CD4-positive, alpha-beta memory T cell (primary cell): ENCODE measurements around the gene MUC4. TPM values are rescaled to one million over a fixed set of nuclear protein-coding genes. Genes with fewer than 3 reads are reported as not detected.
"Not testable (repeated sequence)": the region's sequence is repeated elsewhere in the genome, so short reads cannot be mapped to it uniquely, and the experiment has no call there.

Source experiments
- CTCF ChIA-PET: fragments of 350-600 bp; sonication (Branson Sonifier 250); formaldehyde crosslinking; loops from one replicate; lab custom pipeline; 2021; ENCODE audit warnings: inconsistent platforms; ENCODE audit not compliant: partially characterized antibody; lab: Charles Lee
- POLR2A ChIA-PET: fragments of 350-600 bp; sonication (Branson Sonifier 250); formaldehyde crosslinking; loops from one replicate; lab custom pipeline; 2021; ENCODE audit not compliant: partially characterized antibody; lab: Charles Lee
- DNase-seq, 5 donors: peaks; one replicate each; pipeline versions ENCODE4 v3.0.0 to v3.0.0-alpha.2; 2020 to 2022; ENCODE audit warnings: mixed read lengths in 1 of 5
- H3K27ac ChIP-seq: one replicate; pipeline ENCODE4 v1.7.0; 2013; ENCODE audit warnings: low read depth, low read length
- H3K27me3 ChIP-seq: 2 replicates; pipeline ENCODE4 v1.7.0; 2013; ENCODE audit warnings: mild to moderate bottlenecking, low read length, moderate library complexity; ENCODE audit not compliant: insufficient read depth
- H3K36me3 ChIP-seq: 2 replicates; pipeline ENCODE4 v1.7.0; 2013; ENCODE audit warnings: mild to moderate bottlenecking, low read length, moderate library complexity; ENCODE audit not compliant: insufficient read depth
- H3K4me1 ChIP-seq: 2 replicates; pipeline ENCODE4 v1.7.0; 2013; ENCODE audit warnings: mild to moderate bottlenecking, low read length, moderate library complexity; ENCODE audit not compliant: insufficient read depth
- H3K4me3 ChIP-seq, 2 donors: one replicate each; pipeline ENCODE4 v1.7.0; 2013; ENCODE audit warnings: low read length in 2 of 2, mild to moderate bottlenecking in 1 of 2
- H3K9me3 ChIP-seq, 2 donors: one replicate each; pipeline ENCODE4 v1.7.0; 2013; ENCODE audit warnings: low read length in 2 of 2, control low read depth in 1 of 2; ENCODE audit not compliant: control insufficient read depth in 1 of 2
- H3K27ac Mint-ChIP-seq, 7 donors: one replicate each; pipeline ENCODE4 v1.8.0; 2020 to 2021; ENCODE audit warnings: mixed read lengths in 7 of 7, mild to moderate bottlenecking in 6 of 7, inconsistent platforms in 3 of 7, moderate library complexity in 3 of 7
- H3K27me3 Mint-ChIP-seq, 2 donors: one replicate each; pipeline ENCODE4 v1.8.0; 2020 to 2021; ENCODE audit warnings: mixed read lengths in 2 of 2
- H3K36me3 Mint-ChIP-seq, 2 donors: one replicate each; pipeline ENCODE4 v1.8.0; 2020 to 2021; ENCODE audit warnings: mixed read lengths in 2 of 2, inconsistent platforms in 1 of 2, mild to moderate bottlenecking in 1 of 2
- H3K4me1 Mint-ChIP-seq, 4 donors: one replicate each; pipeline ENCODE4 v1.8.0; 2020 to 2021; ENCODE audit warnings: mixed read lengths in 4 of 4, mild to moderate bottlenecking in 1 of 4
- H3K4me3 Mint-ChIP-seq, 8 donors: one replicate each; pipeline ENCODE4 v1.8.0; 2020 to 2021; ENCODE audit warnings: mixed read lengths in 8 of 8, mild to moderate bottlenecking in 7 of 8, moderate library complexity in 6 of 8, inconsistent platforms in 3 of 8
- H3K9me3 Mint-ChIP-seq, 8 donors: one replicate each; pipeline ENCODE4 v1.8.0; 2020 to 2021; ENCODE audit warnings: mixed read lengths in 8 of 8, mild to moderate bottlenecking in 5 of 8, inconsistent platforms in 3 of 8, moderate library complexity in 1 of 8
- intact Hi-C: fragments of 100-400 bp; cut with micrococcal nuclease; formaldehyde crosslinking; loops from one replicate; pipeline ENCODE4 v1.15.1; 2023
- polyA plus RNA-seq, 2 donors: library from polyadenylated mRNA; unstranded; fragments of 300-500 nt; fragmentation: Illumina TruSeq; gene quantifications; one replicate each; pipeline ENCODE4 v1.2.3, GENCODE V29; 2021
- total RNA-seq, 2 experiments: library from RNA; stranded (reverse); gene quantifications; one replicate each; pipeline ENCODE4 v1.2.3, GENCODE V29; 2021

The MUC4 gene
- total and polyA plus RNA-seq, 4 experiments from 2014 or later: not detected

DNA sequence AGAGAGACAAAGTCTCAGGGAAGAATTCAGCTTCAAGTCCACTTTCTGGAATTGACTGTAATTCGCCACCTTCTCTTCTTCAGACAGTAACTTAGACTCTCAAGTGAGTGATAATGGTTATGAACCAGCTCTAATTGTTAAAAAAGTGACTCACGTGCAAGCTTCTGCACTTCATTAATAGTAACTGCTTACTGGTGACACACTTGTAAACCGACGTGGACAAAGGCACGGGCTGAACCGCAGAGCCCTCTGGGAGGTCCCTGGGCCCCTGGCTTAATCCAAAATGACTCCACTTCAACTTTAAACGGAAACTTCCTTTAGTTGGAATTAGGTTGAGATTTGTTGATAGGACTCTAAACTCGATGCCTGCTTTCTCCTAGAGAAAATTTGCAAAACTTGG, 17.0 kb downstream of the MUC4 start:
- H3K4me3 ChIP-seq: no peak overlapping the region
- DNase-seq: no peak
- H3K27me3 ChIP-seq: no peaks in the 10 kb centered on the region
- intact Hi-C loops: no loop called here
- peaks cover 2 to 4% of the 10 kb centered on the region in 2 donors for H3K27me3 Mint-ChIP-seq
- POLR2A ChIA-PET: no interaction called here
- peaks cover 4 to 12% (median 9%) of the 10 kb centered on the region in 4 donors for H3K4me1 Mint-ChIP-seq
- no peak overlapping the region for H3K27ac Mint-ChIP-seq
- H3K4me3 Mint-ChIP-seq: no peak overlapping the region
- CTCF ChIA-PET: interaction anchor here (0.5 to 1.2 kb wide), 2 partner anchors 8 to 118 kb away, joined by 3 read pairs; no protein-coding TSS in a partner anchor
- H3K36me3 ChIP-seq: no peaks in the 10 kb centered on the region
- no peaks in the 10 kb centered on the region for H3K36me3 Mint-ChIP-seq
- no peak overlapping the region for H3K27ac ChIP-seq
- H3K9me3 ChIP-seq: no peaks in the 10 kb centered on the region
- peaks cover 0 to 4% (median 0%) of the 10 kb centered on the region in 8 donors for H3K9me3 Mint-ChIP-seq
- H3K4me1 ChIP-seq: peaks cover 2% of the 10 kb centered on the region

DNA sequence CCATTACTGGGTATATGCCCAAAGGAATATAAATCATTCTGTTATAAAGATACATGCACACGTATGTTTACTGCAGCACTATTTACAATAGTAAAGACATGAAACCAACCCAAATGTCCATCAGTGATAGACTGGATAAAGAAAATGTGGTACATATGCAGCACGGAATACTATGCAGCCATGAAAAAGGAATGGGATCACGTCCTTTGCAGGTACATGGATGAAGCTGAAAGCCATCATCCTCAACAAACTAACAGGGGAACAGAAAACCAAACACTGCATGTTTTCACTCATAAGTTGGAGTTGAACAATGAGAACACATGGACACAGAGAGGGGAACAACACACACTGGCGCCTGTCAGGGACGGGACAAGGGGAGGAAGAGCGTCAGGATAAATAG, 19.1 kb downstream of the MUC4 start:
- POLR2A ChIA-PET, H3K27ac Mint-ChIP-seq, DNase-seq, H3K36me3 ChIP-seq, H3K4me3 ChIP-seq, H3K9me3 ChIP-seq, intact Hi-C loops, H3K4me3 Mint-ChIP-seq, H3K27me3 Mint-ChIP-seq, H3K27me3 ChIP-seq, CTCF ChIA-PET, H3K27ac ChIP-seq, H3K36me3 Mint-ChIP-seq: not testable (repeated sequence)
- Mint-ChIP-seq H3K4me1 (peaks cover 18 to 32% (median 25%) of the 10 kb centered on the region in 4 donors), H3K9me3 (peaks cover 0 to 13% (median 8%) of the 10 kb centered on the region in 8 donors)
- H3K4me1 ChIP-seq: peaks cover 18% of the 10 kb centered on the region

GRCh38 chr3:195790901-195791300, 20.8 kb downstream of the MUC4 start:
- Mint-ChIP-seq H3K9me3 (peaks cover 0 to 23% (median 16%) of the 10 kb centered on the region in 8 donors), H3K27ac (peak overlapping the region in 4 of 7 donors; percentile 52 to 81 (median 70))
- intact Hi-C loops: no loop called here

GRCh38 chr3:195788711-195789581, 22.8 kb downstream of the MUC4 start:
- H3K36me3 Mint-ChIP-seq: peaks cover 11 to 20% of the 10 kb centered on the region in 2 donors
- CTCF ChIA-PET: no interaction called here
- H3K36me3 ChIP-seq: no peaks in the 10 kb centered on the region
- peak overlapping the region; percentile 13 to 92 (median 81) for H3K27ac Mint-ChIP-seq
- H3K27me3 Mint-ChIP-seq: peaks cover 0 to 3% of the 10 kb centered on the region in 2 donors
- peak overlapping the region in 5 of 8 donors; percentile 42 to 75 (median 70) for H3K4me3 Mint-ChIP-seq
- peaks cover 25% of the 10 kb centered on the region for H3K4me1 ChIP-seq
- no peaks in the 10 kb centered on the region for H3K27me3 ChIP-seq
- DNase-seq: no peak
- H3K4me1 Mint-ChIP-seq: peaks cover 45 to 61% (median 54%) of the 10 kb centered on the region in 4 donors
- peaks cover 6 to 43% (median 35%) of the 10 kb centered on the region in 8 donors for H3K9me3 Mint-ChIP-seq
- peaks cover 0 to 11% of the 10 kb centered on the region in 2 donors for H3K9me3 ChIP-seq
- intact Hi-C loops: no loop called here
- H3K27ac ChIP-seq: no peak overlapping the region
- no peak overlapping the region for H3K4me3 ChIP-seq
- POLR2A ChIA-PET: no interaction called here

More at GRCh38 chr3:195790901-195791300, 20.8 kb downstream of the MUC4 start:
- ChIA-PET POLR2A (no interaction called here), CTCF (no interaction called here)
- H3K27ac ChIP-seq: no peak overlapping the region
- no peak for DNase-seq
- H3K4me3 ChIP-seq: no peak overlapping the region
- peaks cover 26 to 41% (median 35%) of the 10 kb centered on the region in 4 donors for H3K4me1 Mint-ChIP-seq
- H3K36me3 Mint-ChIP-seq: peaks cover 3 to 4% of the 10 kb centered on the region in 2 donors
- H3K4me3 Mint-ChIP-seq: peak overlapping the region in 2 of 8 donors; percentile 2 to 17
- H3K27me3 Mint-ChIP-seq: peaks cover 0 to 3% of the 10 kb centered on the region in 2 donors
- H3K9me3 ChIP-seq: peaks cover 0 to 8% of the 10 kb centered on the region in 2 donors
- no peaks in the 10 kb centered on the region for H3K36me3 ChIP-seq
- no peaks in the 10 kb centered on the region for H3K27me3 ChIP-seq
- peaks cover 22% of the 10 kb centered on the region for H3K4me1 ChIP-seq

- Mint-ChIP-seq H3K4me1 (peaks cover 67 to 85% (median 76%) of the 10 kb centered on the region in 4 donors), H3K27ac (peak overlapping the region; percentile 68 to 93 (median 89)), H3K36me3 (peaks cover 13 to 34% of the 10 kb centered on the region in 2 donors), H3K9me3 (peaks cover 7 to 66% (median 55%) of the 10 kb centered on the region in 8 donors), H3K4me3 (peak overlapping the region in 6 of 8 donors; percentile 4 to 87 (median 29))
- DNase-seq, H3K36me3 ChIP-seq, CTCF ChIA-PET, H3K27me3 Mint-ChIP-seq, H3K27ac ChIP-seq, POLR2A ChIA-PET, intact Hi-C loops, H3K4me3 ChIP-seq, H3K27me3 ChIP-seq: not testable (repeated sequence)
- Histone ChIP-seq H3K4me1 (peaks cover 27% of the 10 kb centered on the region), H3K9me3 (peaks cover 0 to 14% of the 10 kb centered on the region in 2 donors)
Measured at GRCh38 chr3:195785781-195786405, 25.8 kb downstream of the MUC4 start.

- DNase-seq, intact Hi-C loops, H3K27me3 ChIP-seq, H3K36me3 ChIP-seq, H3K27ac ChIP-seq, H3K27me3 Mint-ChIP-seq, CTCF ChIA-PET, POLR2A ChIA-PET, H3K4me3 ChIP-seq: not testable (repeated sequence)
- H3K9me3 ChIP-seq: peaks cover 0 to 18% of the 10 kb centered on the region in 2 donors
- peak overlapping the region; percentile 79 to 94 (median 89) for H3K27ac Mint-ChIP-seq
- H3K4me1 Mint-ChIP-seq: peaks cover 77 to 86% (median 82%) of the 10 kb centered on the region in 4 donors
- peaks cover 19% of the 10 kb centered on the region for H3K4me1 ChIP-seq
- peaks cover 16 to 36% of the 10 kb centered on the region in 2 donors for H3K36me3 Mint-ChIP-seq
- H3K4me3 Mint-ChIP-seq: peak overlapping the region in 6 of 8 donors; percentile 38 to 85 (median 62)
- H3K9me3 Mint-ChIP-seq: peaks cover 7 to 79% (median 65%) of the 10 kb centered on the region in 8 donors
Measured at GRCh38 chr3:195784031-195784430, 27.7 kb downstream of the MUC4 start.

DNA sequence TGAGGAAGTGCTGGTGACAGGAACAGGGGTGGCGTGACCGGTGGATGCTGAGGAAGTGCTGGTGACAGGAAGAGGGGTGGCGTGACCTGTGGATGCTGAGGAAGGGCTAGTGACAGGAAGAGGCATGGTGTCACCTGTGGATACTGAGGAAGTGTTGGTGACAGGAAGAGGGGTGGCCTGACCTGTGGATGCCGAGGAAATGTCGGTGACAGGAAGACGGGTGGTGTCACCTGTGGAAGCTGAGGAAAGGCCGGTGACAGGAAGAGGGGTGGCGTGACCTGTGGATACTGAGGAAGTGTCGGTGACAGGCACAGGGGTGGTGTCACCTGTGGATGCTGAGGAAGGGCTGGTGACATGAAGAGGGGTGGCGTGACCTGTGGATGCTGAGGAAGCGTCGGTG, 30.5 kb downstream of the MUC4 start:
- CTCF ChIA-PET, H3K4me1 ChIP-seq, H3K27me3 Mint-ChIP-seq, H3K27me3 ChIP-seq, H3K4me3 ChIP-seq, POLR2A ChIA-PET, intact Hi-C loops, DNase-seq, H3K36me3 ChIP-seq, H3K27ac ChIP-seq: not testable (repeated sequence)
- Mint-ChIP-seq H3K27ac (peak overlapping the region; percentile 47 to 91 (median 80)), H3K4me3 (peak overlapping the region in 6 of 8 donors; percentile 10 to 68 (median 65)), H3K36me3 (peaks cover 13 to 36% of the 10 kb centered on the region in 2 donors), H3K9me3 (peaks cover 11 to 77% (median 57%) of the 10 kb centered on the region in 8 donors), H3K4me1 (peaks cover 65 to 77% (median 69%) of the 10 kb centered on the region in 4 donors)
- peaks cover 0 to 13% of the 10 kb centered on the region in 2 donors for H3K9me3 ChIP-seq
